CMK (cell line): ENCODE results near the gene OR6C1.
"Not testable (repeated sequence)": the region's sequence is repeated elsewhere in the genome, so short reads cannot be mapped to it uniquely, and the experiment has no call there.

Experiments used
- DNase-seq: peaks from one replicate; pipeline ENCODE4 v3.0.0-alpha.2; 2010; ENCODE audit warnings: low read depth

OR6C1 gene

GRCh38 chr12:55314043-55314442, at the start of gene OR6C1:
Gene OR6C1, plus strand, starts transcription at chr12:55314343. Its CDS starts 6,257 bp downstream, at chr12:55320600.
- DNase-seq, result no peak

GRCh38 chr12:55280991-55281390, 33.2 kb upstream of the OR6C1 start:
- DNase-seq, result no peak

GRCh38 chr12:55289999-55290398, 24.1 kb upstream of the OR6C1 start:
- no peak for DNase-seq

GRCh38 chr12:55296469-55296868, 17.7 kb upstream of the OR6C1 start, which contains the start of gene OR6C6:
Gene OR6C6, minus strand, starts transcription at chr12:55296569. Its CDS starts 1,337 bp downstream, at chr12:55295232.
- no peak for DNase-seq

- DNase-seq, result no peak
Measured at GRCh38 chr12:55320201-55320600, 6.1 kb downstream of the OR6C1 start.

GRCh38 chr12:55325801-55326200, 11.7 kb downstream of the OR6C1 start:
- not testable (repeated sequence) for DNase-seq

GRCh38 chr12:55330446-55330845, 16.3 kb downstream of the OR6C1 start, which contains the start of gene OR6C3:
Gene OR6C3, plus strand, starts transcription at chr12:55330746. Its CDS starts 955 bp downstream, at chr12:55331701.
- no peak for DNase-seq

- DNase-seq, result no peak
Measured at GRCh38 chr12:55336002-55336401, 21.9 kb downstream of the OR6C1 start.

- not testable (repeated sequence) for DNase-seq
Measured at GRCh38 chr12:55355338-55355737, 41.2 kb downstream of the OR6C1 start.

GRCh38 chr12:55362675-55363074, 48.5 kb downstream of the OR6C1 start, which contains the start of gene OR6C75:
Gene OR6C75, plus strand, starts transcription at chr12:55362975. Its CDS starts 2,136 bp downstream, at chr12:55365111.
- DNase-seq, result no peak

GRCh38 chr12:55365086-55365485, 50.9 kb downstream of the OR6C1 start:
- no peak for DNase-seq
